ENCODE data around the gene DSG2.

The DSG2 gene

DNA sequence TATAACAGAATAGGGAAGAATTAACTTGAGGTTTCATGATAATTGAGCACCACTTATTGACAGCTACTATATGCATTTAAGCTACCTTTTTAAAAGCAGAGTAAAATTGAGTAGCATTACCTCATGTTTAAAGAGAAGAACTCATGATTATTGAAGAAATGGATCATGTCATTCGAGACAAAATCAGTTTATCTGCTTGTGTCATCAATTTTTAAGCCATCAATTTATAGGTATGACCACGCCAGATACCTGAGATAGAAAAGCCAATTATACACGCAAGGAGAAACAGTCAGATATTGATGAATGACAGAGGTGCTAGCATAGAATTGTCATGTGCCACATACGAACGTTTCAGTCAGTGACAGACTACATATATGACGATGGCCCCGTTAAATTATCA is 28.4 kb downstream of the DSG2 start:
- H3K4me3 ChIP-seq (ENCODE audit: low read depth, low read length): no peak overlapping the region
- DNase-seq (ENCODE audit: low read depth): no peak
- no peak for TF ChIP-seq CTCF (IDR thresholded peaks at IDR 0.05; ENCODE audit: low read depth, low read length, missing control alignments)

GRCh38 chr18:31533236-31533635 is 35.3 kb downstream of the DSG2 start:
- H3K4me3 ChIP-seq (ENCODE audit: low read depth, low read length): no peak overlapping the region
- no peak for DNase-seq (ENCODE audit: low read depth)
- no peak for TF ChIP-seq CTCF (IDR thresholded peaks at IDR 0.05; ENCODE audit: low read depth, low read length, missing control alignments)

DNA sequence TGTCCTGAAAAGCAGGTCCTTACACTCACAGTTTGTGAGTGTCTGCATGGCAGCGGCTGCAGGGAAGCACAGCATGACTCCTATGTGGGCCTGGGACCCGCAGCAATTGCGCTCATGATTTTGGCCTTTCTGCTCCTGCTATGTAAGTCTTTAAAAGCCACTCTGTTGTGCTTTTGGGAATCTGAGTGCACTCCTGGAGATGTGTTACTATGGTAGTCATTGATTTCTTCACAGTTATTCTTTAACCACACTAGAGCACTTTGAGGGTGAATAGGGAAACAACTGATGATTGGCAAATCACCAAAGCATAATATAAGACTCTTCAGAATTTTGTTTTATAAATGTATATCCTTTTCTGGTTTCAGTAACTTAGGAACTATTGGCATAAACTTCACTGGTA is 40.9 kb downstream of the DSG2 start:
- no peak for TF ChIP-seq CTCF (IDR thresholded peaks at IDR 0.05; ENCODE audit: low read depth, low read length, missing control alignments)
- DNase-seq (ENCODE audit: low read depth): no peak
- no peak overlapping the region for H3K4me3 ChIP-seq (ENCODE audit: low read depth, low read length)

GRCh38 chr18:31546476-31546875 is 48.5 kb downstream of the DSG2 start:
- H3K4me3 ChIP-seq (ENCODE audit: low read depth, low read length): no peak overlapping the region
- no peak for TF ChIP-seq CTCF (IDR thresholded peaks at IDR 0.05; ENCODE audit: low read depth, low read length, missing control alignments)
- no peak for DNase-seq (ENCODE audit: low read depth)

GRCh38 chr18:31548853-31549252 is 50.9 kb downstream of the DSG2 start:
- TF ChIP-seq CTCF (IDR thresholded peaks at IDR 0.05; ENCODE audit: low read depth, low read length, missing control alignments): no peak
- no peak overlapping the region for H3K4me3 ChIP-seq (ENCODE audit: low read depth, low read length)

GRCh38 chr18:31549416-31549815 is 51.4 kb downstream of the DSG2 start:
- H3K4me3 ChIP-seq (ENCODE audit: low read depth, low read length): no peak overlapping the region
- no peak for TF ChIP-seq CTCF (IDR thresholded peaks at IDR 0.05; ENCODE audit: low read depth, low read length, missing control alignments)
- no peak for DNase-seq (ENCODE audit: low read depth)

More at GRCh38 chr18:31548853-31549252, 50.9 kb downstream of the DSG2 start:
- no peak for DNase-seq (ENCODE audit: low read depth)

DNA sequence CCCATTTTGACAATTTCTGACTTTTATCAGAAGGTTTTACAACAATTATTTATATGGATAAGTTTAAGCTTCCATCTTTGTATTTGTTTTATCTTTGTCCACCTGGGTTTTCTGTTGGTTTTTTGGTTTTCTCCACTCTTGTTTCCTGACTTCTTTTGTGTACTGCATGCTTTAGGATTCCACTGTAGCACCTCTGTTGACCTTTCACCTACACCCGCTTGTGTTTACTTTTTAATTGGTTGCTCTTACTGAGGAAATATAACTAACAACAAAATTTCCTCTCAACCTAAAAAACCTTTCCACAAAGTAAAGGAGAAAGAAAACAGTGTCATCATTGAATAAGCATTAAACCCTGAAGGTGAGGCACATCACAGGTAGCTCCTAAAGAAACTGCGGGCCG is 53.9 kb downstream of the DSG2 start:
- no peak for TF ChIP-seq CTCF (IDR thresholded peaks at IDR 0.05; ENCODE audit: low read depth, low read length, missing control alignments)
- H3K4me3 ChIP-seq (ENCODE audit: low read depth, low read length): no peak overlapping the region
- DNase-seq (ENCODE audit: low read depth): no peak
